Measurements from ENCODE around the gene EFCAB7. TPM values are rescaled to one million over a fixed set of nuclear protein-coding genes. Genes with fewer than 3 reads are reported as not detected.

EFCAB7 gene
- total and polyA plus RNA-seq, 2 of the 4 experiments (the other 2 are of a cell fraction), result 2.3 TPM

GRCh38 chr1:63601463-63601862 lies 78.1 kb downstream of the EFCAB7 start:
- WGBS, 2 experiments (ENCODE audit: extremely low coverage in 2 of 2, insufficient read length in 1 of 2), result no CpG with 5 or more reads among the region's 4 CpGs
- Histone ChIP-seq H3K4me3 (ENCODE audit: insufficient read depth, low read depth, low read length) (no peak overlapping the region), H2AK9ac (replicated peaks; ENCODE audit: low read depth, low read length, poor library complexity) (no peak overlapping the region), H4K8ac (ENCODE audit: low read depth in 2 of 2, low read length in 2 of 2) (no peak overlapping the region), H3K4ac (ENCODE audit: low read depth, low read length) (no peak overlapping the region), H4K20me1 (ENCODE audit: insufficient read depth, low read length) (peaks cover 14% of the 10 kb centered on the region; the same call in 1 of the 2 replicates), H3K9ac (ENCODE audit: low read depth, low read length) (no peak overlapping the region), H3K56ac (ENCODE audit: extremely low read depth, insufficient read depth, low read length) (no peak overlapping the region), H3K23ac (ENCODE audit: low read depth, low read length) (no peak overlapping the region), H3K9me3 (ENCODE audit: control insufficient read depth, insufficient read depth, low read length) (no peaks in the 10 kb centered on the region), H2AFZ (replicated peaks; ENCODE audit: low read length, poor library complexity) (no peak overlapping the region), H3K14ac (replicated peaks; ENCODE audit: low read depth, low read length) (no peak overlapping the region), H2BK20ac (ENCODE audit: low read depth, low read length) (no peak overlapping the region), H3K79me1 (ENCODE audit: low read depth in 1 of 2, low read length in 2 of 2) (peaks cover 36 to 39% of the 10 kb centered on the region in 2 experiments), H3K4me2 (ENCODE audit: low read depth, low read length) (no peak overlapping the region), H2BK5ac (ENCODE audit: low read depth, low read length, poor library complexity, severe bottlenecking) (no peak overlapping the region), H3K27ac (ENCODE audit: insufficient read depth, low read length) (no peak overlapping the region), H3K18ac (ENCODE audit: low read depth, low read length) (no peak overlapping the region), H3K9me1 (ENCODE audit: insufficient read depth, low read length) (peaks cover 3% of the 10 kb centered on the region; the same call in 1 of the 2 replicates), H2BK120ac (ENCODE audit: low read depth, low read length) (no peak overlapping the region), H3K36me3 (ENCODE audit: control insufficient read depth, insufficient read depth, low read length) (no peaks in the 10 kb centered on the region; the same call in 1 of the 2 replicates), H2AK5ac (ENCODE audit: low read depth, low read length) (no peak overlapping the region), H3K27me3 (ENCODE audit: control insufficient read depth, insufficient read depth, low read length) (no peaks in the 10 kb centered on the region), H4K5ac (ENCODE audit: low read depth, low read length) (no peak overlapping the region), H3K4me1 (ENCODE audit: control insufficient read depth, insufficient read depth, low read length) (0 out of 2 replicates have a peak, but pooled peaks cover 2% of the 10 kb centered on the region), H4K91ac (ENCODE audit: insufficient read depth, low read depth, low read length) (no peak overlapping the region), H2BK15ac (ENCODE audit: low read depth, low read length) (no peak overlapping the region)
- DNase-seq (no peak), ATAC-seq (ENCODE audit: low read depth) (peak; percentile 14; the same call in 1 of the 2 replicates)
- intact Hi-C loops (cut with micrococcal nuclease) (no loop called here), in situ Hi-C loops (cut with MboI; ENCODE audit: low sequenced_read_pairs) (no loop called here), dilution Hi-C loops (cut with HindIII; ENCODE audit: low sequenced_read_pairs, unreplicated experiment) (no loop called here)
- ChIA-PET CTCF (no interaction called here), POLR2A (ENCODE audit: unreplicated experiment) (no interaction called here)
- TF ChIP-seq MAFK (IDR thresholded peaks at IDR 0.05; ENCODE audit: low read depth, low read length) (no peak), POLR2A (IDR thresholded peaks at IDR 0.05; ENCODE audit: low read depth, low read length) (no peak), USF2 (IDR thresholded peaks at IDR 0.05; ENCODE audit: low read depth, low read length) (no peak), BHLHE40 (IDR thresholded peaks at IDR 0.05; ENCODE audit: low read depth, low read length) (no peak), RCOR1 (IDR thresholded peaks at IDR 0.05; ENCODE audit: insufficient replicate concordance, low read length) (no peak), ELK1 (IDR thresholded peaks at IDR 0.05; ENCODE audit: borderline replicate concordance, low read depth, low read length) (no peak), MXI1 (IDR thresholded peaks at IDR 0.05; ENCODE audit: borderline replicate concordance, low read depth, low read length) (no peak), FOS (IDR thresholded peaks at IDR 0.05; ENCODE audit: low read depth, low read length) (no peak), CEBPB (IDR thresholded peaks at IDR 0.05; ENCODE audit: low read depth, low read length) (no peak)
- no TSS peak for BruUV-seq (replicated peaks)

Data from IMR-90 (cell line).